K562 (cell line): ENCODE data around the gene MAP3K15. TPM values are rescaled to one million over a fixed set of nuclear protein-coding genes. Genes with fewer than 3 reads are reported as not detected.

Source experiments
- ATAC-seq: fragments of 200-7000 bp; cut with Tn5 transposase; 3 replicates; pipeline ENCODE4 v1.9.1; 2020; ENCODE audit warnings: moderate library complexity
- BruUV-seq: library from RNA; stranded (reverse); fragments of 400-500 nt; replicated peaks from 2 replicates; lab custom pipeline; 2021; lab: Mats Ljungman, UMichigan
- CTCF ChIA-PET: fragments of 300-600 bp; formaldehyde crosslinking; extraction: SDS; loops from one replicate; lab custom pipeline; 2021; ENCODE audit warnings: low intra/inter-chr PET ratio; lab: Yijun Ruan, JAX
- POLR2A ChIA-PET: fragments of 300-600, 350-650 bp; sonication (Branson Sonifier 250); formaldehyde crosslinking; extraction: SDS; loops from one replicate; lab custom pipeline; 2021; ENCODE audit warnings: antibody characterized with exemption, inconsistent platforms; lab: Yijun Ruan, JAX
- DNase-seq, 4 experiments: peaks; one replicate each; pipeline versions ENCODE4 v3.0.0 to v3.0.0-alpha.2; 2011 to 2018; ENCODE audit warnings: low spot score in 3 of 4, mixed read lengths in 3 of 4; ENCODE audit errors: extremely low read depth in 1 of 4
- FAIRE-seq: peaks from 2 replicates; lab custom pipeline; 2011; peaks lifted over from hg19 to GRCh38; lab: Jason Lieb, UNC
- H2AFZ ChIP-seq: 2 replicates; pipeline ENCODE4 v1.6.0; 2011; ENCODE audit warnings: low read depth, low read length, control low read depth, inconsistent platforms
- H3K27ac ChIP-seq: fragments of 200-600 bp; 3 replicates; pipeline ENCODE4 v1.8.0; 2011; ENCODE audit warnings: low read depth, mild to moderate bottlenecking, control low read depth, inconsistent platforms, low read length, moderate library complexity, mixed read lengths; ENCODE audit errors: extremely low read depth
- H3K27me3 ChIP-seq, 2 experiments: fragments of 300-600 bp in 1 of 2; 2 replicates in 1 of 2; 3 replicates in 1 of 2; pipeline versions ENCODE4 v1.6.0 to v1.8.0; 2011; ENCODE audit warnings: inconsistent platforms in 2 of 2, low read length in 2 of 2, mild to moderate bottlenecking in 1 of 2, mixed read lengths in 1 of 2, moderate library complexity in 1 of 2; ENCODE audit not compliant: control insufficient read depth in 2 of 2, insufficient read depth in 2 of 2
- H3K36me3 ChIP-seq: fragments of 300-600 bp; 3 replicates; pipeline ENCODE4 v1.8.0; 2011; ENCODE audit warnings: mild to moderate bottlenecking, low read length, inconsistent platforms; ENCODE audit not compliant: control insufficient read depth, insufficient read depth
- H3K4me1 ChIP-seq, 2 experiments: fragments of 200-600 bp in 1 of 2; replicated peaks in 1 of 2; 2 replicates in 1 of 2; 3 replicates in 1 of 2; pipeline versions ENCODE4 v1.5.1 to v1.8.0; 2011; ENCODE audit warnings: inconsistent platforms in 2 of 2, low read length in 2 of 2, mild to moderate bottlenecking in 1 of 2, mixed read lengths in 1 of 2, moderate library complexity in 1 of 2; ENCODE audit not compliant: control insufficient read depth in 2 of 2, insufficient read depth in 2 of 2
- H3K4me2 ChIP-seq: 2 replicates; pipeline ENCODE4 v1.6.1; 2011; ENCODE audit warnings: low read length, control low read depth, inconsistent platforms, mixed read lengths; ENCODE audit not compliant: insufficient read depth
- H3K4me3 ChIP-seq: fragments of 200-600 bp; sonication (generic), shearing (Covaris generic); 2 replicates; pipeline ENCODE4 v1.5.1; 2016; ENCODE audit warnings: control low read depth, inconsistent platforms
- H3K79me2 ChIP-seq: fragments of 200-600 bp; 3 replicates; pipeline ENCODE4 v1.8.0; 2011; ENCODE audit warnings: low read length, inconsistent platforms; ENCODE audit not compliant: control insufficient read depth, insufficient read depth
- H3K9ac ChIP-seq, 2 experiments: 2 replicates each; pipeline versions ENCODE4 v1.6.0 to v1.6.1; 2011; ENCODE audit warnings: low read depth in 2 of 2, low read length in 2 of 2, control low read depth in 1 of 2, inconsistent platforms in 1 of 2, mild to moderate bottlenecking in 1 of 2, mixed read lengths in 1 of 2; ENCODE audit not compliant: insufficient read depth in 1 of 2
- H3K9me1 ChIP-seq: one replicate; pipeline ENCODE4 v1.6.0; 2011; ENCODE audit warnings: inconsistent platforms, mild to moderate bottlenecking, low read length, moderate library complexity; ENCODE audit not compliant: control insufficient read depth, insufficient read depth
- H3K9me3 ChIP-seq: replicated peaks from 2 replicates; pipeline ENCODE4 v1.5.1; 2011; ENCODE audit warnings: low read depth, low read length, inconsistent platforms; ENCODE audit not compliant: control insufficient read depth, insufficient read depth
- H4K20me1 ChIP-seq: replicated peaks from 2 replicates; pipeline ENCODE4 v1.6.1; 2011; ENCODE audit warnings: low read length, inconsistent platforms, mixed read lengths; ENCODE audit not compliant: control insufficient read depth, insufficient read depth
- CBX8 ChIP-seq: fragments of 200-600 bp; sonication (generic); IDR thresholded peaks from 2 replicates; pipeline ENCODE4 v1.6.1; 2012; ENCODE audit warnings: borderline replicate concordance, mixed run types, low read depth, mild to moderate bottlenecking, moderate library complexity, mixed read lengths, low read length, control low read depth, inconsistent platforms; ENCODE audit not compliant: poor library complexity, severe bottlenecking; ENCODE audit errors: extremely low read depth
- DMBX1 ChIP-seq: fragments of 250-450 bp; sonication (Bioruptor Pico); IDR thresholded peaks from 2 replicates; pipeline ENCODE4 v1.8.0; 2022; ENCODE audit warnings: inconsistent platforms, mild to moderate bottlenecking, moderate library complexity, borderline replicate concordance
- ILF3 ChIP-seq: fragments of 450-650 bp; IDR thresholded peaks from 2 replicates; pipeline ENCODE4 v1.6.1; 2018; ENCODE audit warnings: antibody characterized with exemption, mild to moderate bottlenecking, moderate library complexity, borderline replicate concordance
- KAT8 ChIP-seq: fragments of 450-650 bp; IDR thresholded peaks from 2 replicates; pipeline ENCODE4 v1.6.1; 2016; ENCODE audit warnings: low read depth, mild to moderate bottlenecking
- PKNOX1 ChIP-seq: fragments of 450-650 bp; IDR thresholded peaks from 2 replicates; pipeline ENCODE4 v1.6.1; 2016
- ZNF124 ChIP-seq: sonication (generic); formaldehyde crosslinking; IDR thresholded peaks from 2 replicates; pipeline ENCODE4 v1.8.1; 2022; ENCODE audit warnings: missing genetic modification reagents
- ZNF407 ChIP-seq: fragments of 450-650 bp; IDR thresholded peaks from 2 replicates; pipeline ENCODE4 v1.6.1; 2016; ENCODE audit warnings: low read depth
- ZNF778 ChIP-seq: fragments of 450-650 bp; formaldehyde crosslinking; IDR thresholded peaks from 2 replicates; pipeline ENCODE4 v1.4.0; 2020; ENCODE audit warnings: mild to moderate bottlenecking, moderate library complexity
- ZNF830 ChIP-seq: fragments of 250-450 bp; sonication (Bioruptor Pico); IDR thresholded peaks from 2 replicates; pipeline ENCODE4 v1.5.0; 2021; ENCODE audit warnings: mild to moderate bottlenecking
- WGBS: fragments of 100-300 bp; shearing (Covaris generic); methylation state at CpG from one replicate; pipeline ENCODE4 v1.1.6; 2016; ENCODE audit warnings: low coverage, mixed read lengths; ENCODE audit not compliant: insufficient coverage; ENCODE audit errors: missing lambda C conversion rate; 5-methylcytosine and 5-hydroxymethylcytosine counted together
- in situ Hi-C: fragments of 300-500 bp; cut with MboI; formaldehyde crosslinking; loops from 4 replicates; pipeline ENCODE4 v1.15.0; 2018; ENCODE audit warnings: inconsistent platforms, mixed read lengths
- intact Hi-C: fragments of 100-400 bp; cut with micrococcal nuclease; formaldehyde crosslinking; loops from 2 replicates; pipeline ENCODE4 v1.14.2; 2022
- polyA plus RNA-seq, 8 experiments: library from polyadenylated mRNA; depleted of rRNA in 4 of 8; stranded (reverse) in 5 of 8; unstranded in 3 of 8; fragments of >200 nt; fragmentation: Nextera tagmentation in 2 of 8; fragmentation: Illumina TruSeq in 1 of 8; extraction: Ambion mirVana in 2 of 8; extraction: Trizol in 1 of 8; gene quantifications; 2 replicates each; pipeline versions ENCODE4 v1.2.1 to v1.2.3, GENCODE V29; 2011 to 2014; ENCODE audit warnings: inconsistent platforms in 1 of 8, missing spikeins in 1 of 8
- total RNA-seq, 7 experiments: library from RNA; depleted of rRNA in 6 of 7; stranded (reverse); fragments of >200 nt in 6 of 7; fragmentation: Illumina TruSeq in 2 of 7; extraction: Trizol in 2 of 7; gene quantifications; 2 replicates each; pipeline versions ENCODE4 v1.2.1 to v1.2.3, GENCODE V29; 2011 to 2021; ENCODE audit warnings: low replicate concordance in 1 of 7
- TF ChIP-seq, protein P1 (sequence below): IDR thresholded peaks from 3 replicates; pipeline ENCODE4 v1.6.1; 2011; ENCODE audit warnings: borderline replicate concordance, mild to moderate bottlenecking; ENCODE audit not compliant: insufficient read length, insufficient read depth

MAP3K15 gene
- total and polyA plus RNA-seq, 9 of the 15 experiments (the other 6 are each of a cell fraction or from before 2014, with no cell fraction given): 0.03 to 0.29 (median 0.14) TPM; not detected in 5

GRCh38 chrX:19532709-19533108 is 17.4 kb upstream of the MAP3K15 start (continued):
- TF ChIP-seq PKNOX1 (no peak), ZNF778 (CRISPR knock-in tag) (no peak), DMBX1 (no peak), ZNF124 (CRISPR knock-in tag) (no peak)

- DNase-seq: no peak
- no peak overlapping the region for H2AFZ ChIP-seq
- WGBS: 0% methylated on average over 4 of the region's 4 CpGs
- TF ChIP-seq CBX8 (no peak), ZNF830 (CRISPR knock-in tag) (no peak), ILF3 (no peak), ZNF407 (no peak), KAT8 (no peak)
- TF ChIP-seq, protein P1, sequence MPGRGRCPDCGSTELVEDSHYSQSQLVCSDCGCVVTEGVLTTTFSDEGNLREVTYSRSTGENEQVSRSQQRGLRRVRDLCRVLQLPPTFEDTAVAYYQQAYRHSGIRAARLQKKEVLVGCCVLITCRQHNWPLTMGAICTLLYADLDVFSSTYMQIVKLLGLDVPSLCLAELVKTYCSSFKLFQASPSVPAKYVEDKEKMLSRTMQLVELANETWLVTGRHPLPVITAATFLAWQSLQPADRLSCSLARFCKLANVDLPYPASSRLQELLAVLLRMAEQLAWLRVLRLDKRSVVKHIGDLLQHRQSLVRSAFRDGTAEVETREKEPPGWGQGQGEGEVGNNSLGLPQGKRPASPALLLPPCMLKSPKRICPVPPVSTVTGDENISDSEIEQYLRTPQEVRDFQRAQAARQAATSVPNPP: no peak
Measured at GRCh38 chrX:19517965-19518364, 2.7 kb upstream of the MAP3K15 start.

More at GRCh38 chrX:19517965-19518364, 2.7 kb upstream of the MAP3K15 start:
- Histone ChIP-seq H3K27me3 (no peaks in the 10 kb centered on the region), H3K4me1 (no peaks in the 10 kb centered on the region), H3K79me2 (no peaks in the 10 kb centered on the region), H3K4me3 (no peak overlapping the region), H4K20me1 (no peaks in the 10 kb centered on the region), H3K9me1 (no peaks in the 10 kb centered on the region), H3K4me2 (no peak overlapping the region), H3K9ac (no peak overlapping the region), H3K36me3 (no peaks in the 10 kb centered on the region), H3K9me3 (no peaks in the 10 kb centered on the region), H3K27ac (no peak overlapping the region)
- POLR2A ChIA-PET: no interaction called here
- in situ Hi-C loops (no loop called here), intact Hi-C loops (no loop called here)
- ATAC-seq (no peak), FAIRE-seq (no peak)
- CTCF ChIA-PET: no interaction called here
- no TSS peak for BruUV-seq
